DOHH2 (cell line): ENCODE results near the gene PRAME.

Source experiments
- H3F3A ChIP-seq: fragments of 200-600 bp; sonication (generic), shearing (Covaris generic); 2 replicates; pipeline ENCODE4 v1.6.0; 2016; ENCODE audit warnings: antibody characterized with exemption, mild to moderate bottlenecking; ENCODE audit not compliant: control insufficient read depth, insufficient read depth
- H3K27ac ChIP-seq: fragments of 200-600 bp; sonication (generic); 2 replicates; pipeline ENCODE4 v1.5.1; 2014; ENCODE audit warnings: low read depth, mild to moderate bottlenecking, low read length, moderate library complexity
- H3K27me3 ChIP-seq: fragments of 200-600 bp; sonication (generic); 2 replicates; pipeline ENCODE4 v1.6.1; 2014; ENCODE audit warnings: mild to moderate bottlenecking, low read length, mixed read lengths; ENCODE audit not compliant: control insufficient read depth
- H3K36me3 ChIP-seq: fragments of 200-600 bp; sonication (generic); 2 replicates; pipeline ENCODE4 v1.6.1; 2014; ENCODE audit warnings: mild to moderate bottlenecking, low read length, moderate library complexity, mixed read lengths; ENCODE audit not compliant: control insufficient read depth
- H3K4me1 ChIP-seq: fragments of 200-600 bp; sonication (generic); 2 replicates; pipeline ENCODE4 v1.6.1; 2014; ENCODE audit warnings: mild to moderate bottlenecking, low read length, mixed read lengths; ENCODE audit not compliant: control insufficient read depth
- H3K4me2 ChIP-seq: fragments of 200-600 bp; sonication (generic); 2 replicates; pipeline ENCODE4 v1.6.0; 2014; ENCODE audit warnings: mild to moderate bottlenecking, low read length, moderate library complexity
- H3K4me3 ChIP-seq: fragments of 200-600 bp; sonication (generic); 2 replicates; pipeline ENCODE4 v1.5.1; 2014; ENCODE audit warnings: mild to moderate bottlenecking, low read length, mixed read lengths
- H3K79me2 ChIP-seq: fragments of 200-600 bp; sonication (generic); 2 replicates; pipeline ENCODE4 v1.6.1; 2014; ENCODE audit warnings: mild to moderate bottlenecking, low read length, mixed read lengths; ENCODE audit not compliant: control insufficient read depth
- H3K9me2 ChIP-seq: fragments of 200-600 bp; sonication (generic); replicated peaks from 2 replicates; pipeline ENCODE4 v1.6.1; 2014; ENCODE audit warnings: mild to moderate bottlenecking, low read length, mixed read lengths; ENCODE audit not compliant: control insufficient read depth
- H3K9me3 ChIP-seq: fragments of 200-600 bp; sonication (generic); 2 replicates; pipeline ENCODE4 v1.6.1; 2014; ENCODE audit warnings: antibody characterized with exemption, low read length, mixed read lengths; ENCODE audit not compliant: control insufficient read depth, insufficient read depth
- H4K20me1 ChIP-seq: fragments of 200-600 bp; sonication (generic); 2 replicates; pipeline ENCODE4 v1.6.0; 2014; ENCODE audit warnings: low read depth, mild to moderate bottlenecking, antibody characterized with exemption, low read length, moderate library complexity; ENCODE audit not compliant: control insufficient read depth, insufficient read depth
- CTCF ChIP-seq: fragments of 200-600 bp; sonication (generic); IDR thresholded peaks from one replicate; pipeline ENCODE4 v1.5.1; 2014; ENCODE audit warnings: antibody characterized with exemption, mild to moderate bottlenecking, low read depth, low read length; ENCODE audit not compliant: poor library complexity, severe bottlenecking
- EZH2phosphoT487 ChIP-seq: fragments of 200-600 bp; sonication (generic); IDR thresholded peaks from 2 replicates; pipeline ENCODE4 v1.6.1; 2017; ENCODE audit warnings: borderline replicate concordance, mild to moderate bottlenecking, antibody characterized with exemption, low read length, moderate library complexity, mixed read lengths

PRAME gene

GRCh38 chr22:22523494-22523893, 35.6 kb downstream of the PRAME start:
- Histone ChIP-seq H3K27ac (no peak overlapping the region), H3F3A (no peaks in the 10 kb centered on the region), H3K4me1 (peaks cover 44% of the 10 kb centered on the region), H3K4me3 (no peak overlapping the region), H3K79me2 (no peaks in the 10 kb centered on the region), H3K4me2 (no peak overlapping the region), H3K9me2 (no peaks in the 10 kb centered on the region), H4K20me1 (no peaks in the 10 kb centered on the region), H3K27me3 (no peaks in the 10 kb centered on the region), H3K9me3 (no peaks in the 10 kb centered on the region), H3K36me3 (no peaks in the 10 kb centered on the region)
- TF ChIP-seq EZH2phosphoT487 (no peak), CTCF (no peak)

- H3K27me3 ChIP-seq = no peaks in the 10 kb centered on the region
- H3K4me3 ChIP-seq = no peak overlapping the region
- TF ChIP-seq CTCF (no peak), EZH2phosphoT487 (no peak)
- H3K9me3 ChIP-seq = no peaks in the 10 kb centered on the region
- peaks cover 44% of the 10 kb centered on the region for H3K4me1 ChIP-seq
- no peaks in the 10 kb centered on the region for H3K36me3 ChIP-seq
- H3K79me2 ChIP-seq = no peaks in the 10 kb centered on the region
- H4K20me1 ChIP-seq = no peaks in the 10 kb centered on the region
- 0 out of 2 replicates have a peak overlapping the region, but pooled peaks have one; percentile 58 for H3K27ac ChIP-seq
- H3K9me2 ChIP-seq = no peaks in the 10 kb centered on the region
- H3K4me2 ChIP-seq = peak overlapping the region; percentile 75
- H3F3A ChIP-seq = no peaks in the 10 kb centered on the region
Observed at GRCh38 chr22:22521631-22522030, 37.4 kb downstream of the PRAME start.

GRCh38 chr22:22520667-22521602, 38.1 kb downstream of the PRAME start:
- Histone ChIP-seq H3F3A (no peaks in the 10 kb centered on the region), H3K4me1 (peaks cover 44% of the 10 kb centered on the region), H3K36me3 (no peaks in the 10 kb centered on the region), H4K20me1 (no peaks in the 10 kb centered on the region), H3K27ac (peak overlapping the region; percentile 58), H3K4me3 (peak overlapping the region; percentile 56), H3K79me2 (no peaks in the 10 kb centered on the region), H3K4me2 (peak overlapping the region; percentile 75), H3K9me2 (no peaks in the 10 kb centered on the region), H3K27me3 (no peaks in the 10 kb centered on the region), H3K9me3 (no peaks in the 10 kb centered on the region)
- TF ChIP-seq CTCF (no peak), EZH2phosphoT487 (no peak)
